Upper lobe of left lung (tissue), 6 donors: ENCODE results near the gene PSMD12. TPM values are rescaled to one million over a fixed set of nuclear protein-coding genes. Genes with fewer than 3 reads are reported as not detected.
A peak's percentile ranks its signal among the peaks of the same experiment; 100 is the strongest.
"Not testable (repeated sequence)": the region's sequence is repeated elsewhere in the genome, so short reads cannot be mapped to it uniquely, and the experiment has no call there.

Experiments
- ATAC-seq, 2 donors: fragments of 200-7000 bp; cut with Tn5 transposase; one replicate each; pipeline ENCODE4 v1.9.1; 2022; ENCODE audit warnings: mild to moderate bottlenecking in 2 of 2, moderate library complexity in 2 of 2; ENCODE audit not compliant: low FRiP score in 2 of 2
- DNase-seq, 2 donors: peaks; one replicate each; pipeline ENCODE4 v3.0.0-alpha.2; 2019 to 2020
- H3K27ac ChIP-seq, 4 donors: fragments of 200-600 bp; sonication (generic); one replicate each; pipeline ENCODE4 v1.5.1; 2016 to 2019
- H3K27me3 ChIP-seq, 4 donors: fragments of 200-600 bp; sonication (generic); one replicate each; pipeline ENCODE4 v1.5.1; 2017 to 2019
- H3K36me3 ChIP-seq, 4 donors: fragments of 200-600 bp; sonication (generic); one replicate each; pipeline ENCODE4 v1.5.1; 2016 to 2019
- H3K4me1 ChIP-seq, 4 donors: fragments of 200-600 bp; sonication (generic); one replicate each; pipeline ENCODE4 v1.5.1; 2018 to 2019
- H3K4me3 ChIP-seq, 4 donors: fragments of 200-600 bp; sonication (generic); one replicate each; pipeline ENCODE4 v1.5.1; 2017 to 2019; ENCODE audit warnings: mild to moderate bottlenecking in 2 of 4, moderate library complexity in 1 of 4
- H3K9me3 ChIP-seq, 4 donors: fragments of 200-600 bp; sonication (generic); one replicate each; pipeline ENCODE4 v1.5.1; 2018 to 2019
- EP300 ChIP-seq, 4 donors: sonication (generic); formaldehyde crosslinking; IDR thresholded peaks; one replicate each; pipeline ENCODE4 v1.5.1; 2017; ENCODE audit warnings: antibody characterized with exemption in 4 of 4, control low read depth in 2 of 4
- POLR2A ChIP-seq, 4 donors: fragments of 450-650 bp; IDR thresholded peaks; one replicate each; pipeline ENCODE4 v1.5.1; 2016 to 2017; ENCODE audit warnings: antibody characterized with exemption in 4 of 4, mild to moderate bottlenecking in 2 of 4
- POLR2AphosphoS5 ChIP-seq, 2 donors: sonication (generic); formaldehyde crosslinking; IDR thresholded peaks; one replicate each; pipeline ENCODE4 v1.5.1; 2017; ENCODE audit warnings: antibody characterized with exemption in 2 of 2
- WGBS, 2 donors: methylation state at CpG; one replicate each; pipeline ENCODE4 v1.1.5; 2017 to 2018; 5-methylcytosine and 5-hydroxymethylcytosine counted together
- total RNA-seq, 6 donors: library from RNA; depleted of rRNA in 4 of 6; stranded (reverse); fragments of >200 nt in 4 of 6; gene quantifications; one replicate each; pipeline versions ENCODE4 v1.1.0 to v1.2.1, GENCODE V29; 2016 to 2021
- TF ChIP-seq, protein P1 (sequence below), 6 experiments: fragments of 450-650 bp in 4 of 6; fragments of 200-600 bp in 2 of 6; sonication (generic) in 2 of 6; IDR thresholded peaks; one replicate each; pipeline ENCODE4 v1.5.1; 2016 to 2019; ENCODE audit warnings: antibody characterized with exemption in 6 of 6
- donor health status: DM: no; HTN: no; CAD: no; lungs with moderate emphysema.
- donor health status: DM: no; HTN: yes; CAD: no; lungs with severe emphysema.

Gene PSMD12
- total RNA-seq, 6 donors from 2014 or later = 11.9 to 36.9 (median 29.8) TPM

DNA sequence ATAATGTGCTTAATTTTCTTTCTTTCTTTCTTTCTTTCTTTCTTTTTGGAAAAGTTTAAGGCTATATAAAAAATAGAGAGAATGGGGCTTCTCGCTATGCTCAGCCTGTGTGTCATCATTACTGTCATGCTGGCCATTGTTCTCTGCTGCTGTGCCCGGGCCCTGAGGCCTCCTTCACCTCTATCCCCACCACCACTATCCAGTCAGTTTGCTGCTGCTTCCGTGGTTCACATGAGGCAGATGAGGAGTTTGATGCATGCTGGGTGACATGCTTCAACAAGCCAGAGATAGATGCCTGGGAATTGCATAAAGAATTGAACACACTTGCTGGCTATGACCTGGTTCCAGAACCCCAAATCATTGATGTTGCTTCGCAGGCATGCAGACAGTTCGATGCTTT lies 47.0 kb upstream of the PSMD12 start:
- no peak overlapping the region for H3K27ac ChIP-seq
- TF ChIP-seq, protein P1, sequence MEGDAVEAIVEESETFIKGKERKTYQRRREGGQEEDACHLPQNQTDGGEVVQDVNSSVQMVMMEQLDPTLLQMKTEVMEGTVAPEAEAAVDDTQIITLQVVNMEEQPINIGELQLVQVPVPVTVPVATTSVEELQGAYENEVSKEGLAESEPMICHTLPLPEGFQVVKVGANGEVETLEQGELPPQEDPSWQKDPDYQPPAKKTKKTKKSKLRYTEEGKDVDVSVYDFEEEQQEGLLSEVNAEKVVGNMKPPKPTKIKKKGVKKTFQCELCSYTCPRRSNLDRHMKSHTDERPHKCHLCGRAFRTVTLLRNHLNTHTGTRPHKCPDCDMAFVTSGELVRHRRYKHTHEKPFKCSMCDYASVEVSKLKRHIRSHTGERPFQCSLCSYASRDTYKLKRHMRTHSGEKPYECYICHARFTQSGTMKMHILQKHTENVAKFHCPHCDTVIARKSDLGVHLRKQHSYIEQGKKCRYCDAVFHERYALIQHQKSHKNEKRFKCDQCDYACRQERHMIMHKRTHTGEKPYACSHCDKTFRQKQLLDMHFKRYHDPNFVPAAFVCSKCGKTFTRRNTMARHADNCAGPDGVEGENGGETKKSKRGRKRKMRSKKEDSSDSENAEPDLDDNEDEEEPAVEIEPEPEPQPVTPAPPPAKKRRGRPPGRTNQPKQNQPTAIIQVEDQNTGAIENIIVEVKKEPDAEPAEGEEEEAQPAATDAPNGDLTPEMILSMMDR (IDR thresholded peaks at IDR 0.05) = no peak
- TF ChIP-seq POLR2AphosphoS5 (IDR thresholded peaks at IDR 0.05) (no peak), EP300 (IDR thresholded peaks at IDR 0.05) (no peak), POLR2A (IDR thresholded peaks at IDR 0.05) (no peak)
- 93 to 94% methylated on average over 5 of the region's 5 CpGs for WGBS, 2 donors

DNA sequence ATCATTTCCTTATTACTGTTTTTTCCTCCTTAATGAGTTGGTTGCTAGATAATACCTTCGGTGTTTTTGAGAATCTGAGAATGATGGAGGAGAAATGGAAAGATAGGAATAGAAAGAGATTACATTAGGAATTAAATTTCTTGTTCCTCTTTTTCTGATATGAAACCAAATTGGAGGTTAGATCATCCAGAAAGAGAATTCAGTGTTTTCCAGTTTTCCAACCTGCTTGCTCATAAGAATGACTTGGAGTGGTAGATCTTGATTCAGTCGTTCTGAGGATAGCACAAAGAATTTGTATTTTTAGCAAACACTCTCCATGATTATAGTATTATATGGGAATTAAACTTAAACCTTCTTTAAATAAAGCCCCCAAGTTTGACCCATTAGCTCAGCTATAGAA lies 46.6 kb upstream of the PSMD12 start:
- TF ChIP-seq POLR2AphosphoS5 (IDR thresholded peaks at IDR 0.05) = no peak
- TF ChIP-seq, protein P1 (IDR thresholded peaks at IDR 0.05) = no peak
- 58 to 63% methylated on average over 2 of the region's 2 CpGs for WGBS, 2 donors
- H3K27me3 ChIP-seq = no peaks in the 10 kb centered on the region
- H3K27ac ChIP-seq = no peak overlapping the region
- H3K36me3 ChIP-seq = no peaks in the 10 kb centered on the region
- peaks cover 5 to 14% (median 9%) of the 10 kb centered on the region in 4 donors for H3K4me1 ChIP-seq
- ATAC-seq (no peak), DNase-seq (no peak)
- no peaks in the 10 kb centered on the region for H3K9me3 ChIP-seq
- no peak overlapping the region for H3K4me3 ChIP-seq

More for the DNA sequence above, 47.0 kb upstream of the PSMD12 start:
- no peak overlapping the region for H3K4me3 ChIP-seq
- ATAC-seq = no peak
- H3K4me1 ChIP-seq = peaks cover 5 to 10% (median 9%) of the 10 kb centered on the region in 4 donors
- no peaks in the 10 kb centered on the region for H3K27me3 ChIP-seq
- no peak for DNase-seq
- no peaks in the 10 kb centered on the region for H3K36me3 ChIP-seq
- H3K9me3 ChIP-seq = no peaks in the 10 kb centered on the region

DNA sequence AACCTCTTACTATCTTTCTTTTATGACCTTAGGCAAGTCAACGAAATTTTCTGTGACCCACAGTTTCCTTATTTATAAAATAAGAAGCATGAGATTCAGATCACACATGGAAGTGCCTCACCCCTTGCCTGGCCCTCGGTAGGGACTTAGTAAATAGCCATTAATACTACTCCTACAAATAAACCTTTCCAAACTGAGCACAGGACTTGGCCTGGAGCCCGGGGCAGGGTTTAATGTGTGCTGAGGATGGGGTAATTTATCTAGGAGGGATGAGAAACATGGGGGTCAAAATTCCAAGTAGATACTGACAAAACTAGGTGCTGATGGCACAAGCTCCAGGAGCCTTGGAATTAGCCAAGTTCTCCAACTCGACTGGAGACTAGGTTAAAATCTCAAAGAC lies 45.7 kb upstream of the PSMD12 start:
- Histone ChIP-seq H3K4me3 (no peak overlapping the region), H3K36me3 (no peaks in the 10 kb centered on the region), H3K27ac (no peak overlapping the region), H3K4me1 (peaks cover 5 to 16% (median 9%) of the 10 kb centered on the region in 4 donors), H3K27me3 (no peaks in the 10 kb centered on the region), H3K9me3 (no peaks in the 10 kb centered on the region)
- DNase-seq (no peak), ATAC-seq (no peak)
- WGBS, 2 donors = 48 to 59% methylated on average over 4 of the region's 4 CpGs
- TF ChIP-seq EP300 (IDR thresholded peaks at IDR 0.05) (no peak), POLR2AphosphoS5 (IDR thresholded peaks at IDR 0.05) (no peak), POLR2A (IDR thresholded peaks at IDR 0.05) (no peak)
- TF ChIP-seq, protein P1 (IDR thresholded peaks at IDR 0.05) = no peak

DNA sequence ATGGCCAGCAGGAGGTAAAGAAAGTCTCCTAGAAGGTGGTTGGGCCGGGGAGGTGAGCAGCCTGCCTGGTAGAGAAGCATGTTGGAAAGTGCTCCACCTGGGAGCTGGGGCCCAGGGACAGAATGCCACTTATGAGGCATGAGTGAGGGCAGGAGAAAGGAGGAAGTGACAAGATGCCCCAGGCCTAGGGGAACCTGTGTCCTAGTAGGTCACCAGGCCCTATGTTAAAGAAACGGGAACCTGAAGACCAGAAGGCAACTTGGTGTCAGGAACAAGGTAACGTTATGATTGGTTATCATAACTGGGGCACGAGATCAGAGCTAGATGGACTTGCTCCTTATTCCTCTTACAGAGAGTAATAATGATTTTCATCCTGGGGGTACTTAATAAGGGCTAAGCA lies 45.0 kb upstream of the PSMD12 start:
- Histone ChIP-seq H3K27ac (peak overlapping the region in 1 of 4 donors; percentile 21), H3K27me3 (no peaks in the 10 kb centered on the region), H3K4me1 (peaks cover 5 to 16% (median 9%) of the 10 kb centered on the region in 4 donors), H3K36me3 (no peaks in the 10 kb centered on the region), H3K9me3 (no peaks in the 10 kb centered on the region), H3K4me3 (no peak overlapping the region)
- no peak for TF ChIP-seq EP300 (IDR thresholded peaks at IDR 0.05)
- TF ChIP-seq, protein P1 (IDR thresholded peaks at IDR 0.05) = no peak
- no peak for TF ChIP-seq POLR2A (IDR thresholded peaks at IDR 0.05)
- TF ChIP-seq POLR2AphosphoS5 (IDR thresholded peaks at IDR 0.05) = no peak
- WGBS, 2 donors = 81 to 91% methylated on average over 4 of the region's 4 CpGs
- DNase-seq (peak in 1 of 2 donors; percentile 36), ATAC-seq (peak; percentile 41 to 46)

DNA sequence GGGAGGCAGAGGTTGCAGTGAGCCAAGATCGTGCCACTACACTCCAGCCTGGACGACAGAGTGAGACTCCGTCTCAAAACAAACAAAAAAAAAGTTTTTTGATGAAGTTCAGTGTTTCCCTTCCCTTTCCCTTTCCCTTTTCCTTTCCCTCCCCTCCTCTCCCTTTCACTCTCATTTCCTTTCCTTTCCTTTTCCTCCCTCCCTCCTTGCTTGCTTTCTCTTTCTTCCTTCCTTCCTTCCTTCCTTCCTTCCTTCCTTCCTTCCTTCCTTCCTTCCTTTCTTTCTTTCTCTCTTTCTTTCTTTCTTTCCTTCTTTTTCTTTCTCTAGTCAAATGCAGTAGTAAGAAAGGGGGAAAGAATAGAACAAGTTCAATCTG lies 42.1 kb upstream of the PSMD12 start:
- H3K36me3 ChIP-seq, H3K4me3 ChIP-seq, H3K9me3 ChIP-seq, H3K27ac ChIP-seq, H3K27me3 ChIP-seq, DNase-seq, ATAC-seq: not testable (repeated sequence)
- peaks cover 5 to 16% (median 9%) of the 10 kb centered on the region in 4 donors for H3K4me1 ChIP-seq
- 67 to 76% methylated on average over 3 of the region's 3 CpGs for WGBS, 2 donors
